Coronary artery (tissue), 2 donors: ENCODE results near the gene ULK4.

Source experiments
- DNase-seq: peaks from one replicate; pipeline ENCODE4 v3.0.0-alpha.2; 2017; ENCODE audit warnings: low spot score
- H3K27ac ChIP-seq, 2 donors: fragments of 200-600 bp; sonication (generic); one replicate each; pipeline ENCODE4 v1.5.1; 2016 to 2019
- H3K4me3 ChIP-seq: fragments of 200-600 bp; sonication (generic); 2 replicates; pipeline ENCODE4 v1.5.1; 2016; ENCODE audit warnings: mild to moderate bottlenecking, moderate library complexity
- CTCF ChIP-seq: fragments of 200-600 bp; sonication (generic); IDR thresholded peaks from one replicate; pipeline ENCODE4 v1.5.1; 2019; ENCODE audit warnings: antibody characterized with exemption

ULK4 gene

GRCh38 chr3:41640076-41640475 lies 321.8 kb downstream of the ULK4 start:
- no peak overlapping the region for H3K4me3 ChIP-seq
- no peak for DNase-seq
- no peak overlapping the region for H3K27ac ChIP-seq
- no peak for TF ChIP-seq CTCF

GRCh38 chr3:41638381-41638780 lies 323.5 kb downstream of the ULK4 start:
- DNase-seq = no peak
- no peak overlapping the region for H3K4me3 ChIP-seq
- H3K27ac ChIP-seq = no peak overlapping the region
- no peak for TF ChIP-seq CTCF

GRCh38 chr3:41632700-41633099 lies 329.2 kb downstream of the ULK4 start:
- no peak for TF ChIP-seq CTCF
- Histone ChIP-seq H3K27ac (no peak overlapping the region), H3K4me3 (no peak overlapping the region)
- DNase-seq = no peak

GRCh38 chr3:41630708-41631107 lies 331.2 kb downstream of the ULK4 start:
- H3K27ac ChIP-seq = no peak overlapping the region
- no peak overlapping the region for H3K4me3 ChIP-seq
- TF ChIP-seq CTCF = no peak
- no peak for DNase-seq

- no peak overlapping the region for H3K4me3 ChIP-seq
- H3K27ac ChIP-seq = no peak overlapping the region
- no peak for TF ChIP-seq CTCF
- DNase-seq = no peak
These were observed 331.9 kb downstream of the ULK4 start for GRCh38 chr3:41629986-41630385.

GRCh38 chr3:41629072-41629471 lies 332.8 kb downstream of the ULK4 start:
- no peak for TF ChIP-seq CTCF
- DNase-seq = no peak
- H3K4me3 ChIP-seq = no peak overlapping the region
- no peak overlapping the region for H3K27ac ChIP-seq

GRCh38 chr3:41627477-41628087 lies 334.3 kb downstream of the ULK4 start:
- no peak for TF ChIP-seq CTCF

More at GRCh38 chr3:41627477-41628087, 334.3 kb downstream of the ULK4 start:
- no peak for DNase-seq
- Histone ChIP-seq H3K4me3 (no peak overlapping the region), H3K27ac (no peak overlapping the region)
